ENCODE results near the gene TTLL3. TPM values are rescaled to one million over a fixed set of nuclear protein-coding genes. Genes with fewer than 3 reads are reported as not detected.

TTLL3 gene
- total and polyA plus RNA-seq, 2 of the 4 experiments (the other 2 are of a cell fraction): 6.8 to 43.4 TPM

GRCh38 chr3:9833078-9833477 lies 23.0 kb downstream of the TTLL3 start:
- H2BK15ac ChIP-seq (ENCODE audit: low read depth, low read length): no peak overlapping the region
- H2BK120ac ChIP-seq (ENCODE audit: low read depth, low read length): no peak overlapping the region
- peaks cover 51% of the 10 kb centered on the region for H3K36me3 ChIP-seq (ENCODE audit: control insufficient read depth, insufficient read depth, low read length)
- H3K27me3 ChIP-seq (ENCODE audit: control insufficient read depth, insufficient read depth, low read length): no peaks in the 10 kb centered on the region
- H3K23ac ChIP-seq (ENCODE audit: low read depth, low read length): no peak overlapping the region
- no peak overlapping the region for H3K14ac ChIP-seq (replicated peaks; ENCODE audit: low read depth, low read length)
- no peak overlapping the region for H3K9ac ChIP-seq (ENCODE audit: low read depth, low read length)
- H3K27ac ChIP-seq (ENCODE audit: insufficient read depth, low read length): no peak overlapping the region
- H3K9me1 ChIP-seq (ENCODE audit: insufficient read depth, low read length): no peaks in the 10 kb centered on the region
- dilution Hi-C loops (cut with HindIII; ENCODE audit: low sequenced_read_pairs, unreplicated experiment) (no loop called here), intact Hi-C loops (cut with micrococcal nuclease) (no loop called here), in situ Hi-C loops (cut with MboI; ENCODE audit: low sequenced_read_pairs) (no loop called here)
- no peak overlapping the region for H2AK9ac ChIP-seq (replicated peaks; ENCODE audit: low read depth, low read length, poor library complexity)
- H3K4ac ChIP-seq (ENCODE audit: low read depth, low read length): no peak overlapping the region
- no peak overlapping the region for H4K5ac ChIP-seq (ENCODE audit: low read depth, low read length)
- TF ChIP-seq CEBPB (IDR thresholded peaks at IDR 0.05; ENCODE audit: low read depth, low read length) (no peak), NFE2L2 (IDR thresholded peaks at IDR 0.05; ENCODE audit: low read depth, low read length) (no peak), SMC3 (IDR thresholded peaks at IDR 0.05; ENCODE audit: low read depth, low read length) (no peak), MAFK (IDR thresholded peaks at IDR 0.05; ENCODE audit: low read depth, low read length) (no peak), RCOR1 (IDR thresholded peaks at IDR 0.05; ENCODE audit: insufficient replicate concordance, low read length) (no peak), USF2 (IDR thresholded peaks at IDR 0.05; ENCODE audit: low read depth, low read length) (no peak), ELK1 (IDR thresholded peaks at IDR 0.05; ENCODE audit: borderline replicate concordance, low read depth, low read length) (no peak), CHD1 (IDR thresholded peaks at IDR 0.05; ENCODE audit: low read depth, low read length) (no peak), RFX5 (IDR thresholded peaks at IDR 0.05; ENCODE audit: low read depth, low read length) (no peak), BHLHE40 (IDR thresholded peaks at IDR 0.05; ENCODE audit: low read depth, low read length) (no peak)
- TF ChIP-seq, protein P1, sequence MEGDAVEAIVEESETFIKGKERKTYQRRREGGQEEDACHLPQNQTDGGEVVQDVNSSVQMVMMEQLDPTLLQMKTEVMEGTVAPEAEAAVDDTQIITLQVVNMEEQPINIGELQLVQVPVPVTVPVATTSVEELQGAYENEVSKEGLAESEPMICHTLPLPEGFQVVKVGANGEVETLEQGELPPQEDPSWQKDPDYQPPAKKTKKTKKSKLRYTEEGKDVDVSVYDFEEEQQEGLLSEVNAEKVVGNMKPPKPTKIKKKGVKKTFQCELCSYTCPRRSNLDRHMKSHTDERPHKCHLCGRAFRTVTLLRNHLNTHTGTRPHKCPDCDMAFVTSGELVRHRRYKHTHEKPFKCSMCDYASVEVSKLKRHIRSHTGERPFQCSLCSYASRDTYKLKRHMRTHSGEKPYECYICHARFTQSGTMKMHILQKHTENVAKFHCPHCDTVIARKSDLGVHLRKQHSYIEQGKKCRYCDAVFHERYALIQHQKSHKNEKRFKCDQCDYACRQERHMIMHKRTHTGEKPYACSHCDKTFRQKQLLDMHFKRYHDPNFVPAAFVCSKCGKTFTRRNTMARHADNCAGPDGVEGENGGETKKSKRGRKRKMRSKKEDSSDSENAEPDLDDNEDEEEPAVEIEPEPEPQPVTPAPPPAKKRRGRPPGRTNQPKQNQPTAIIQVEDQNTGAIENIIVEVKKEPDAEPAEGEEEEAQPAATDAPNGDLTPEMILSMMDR (conservative IDR thresholded peaks at IDR 0.05; ENCODE audit: low read depth, low read length): no peak
- H2AFZ ChIP-seq (replicated peaks; ENCODE audit: low read length, poor library complexity): no peak overlapping the region
- H3K4me3 ChIP-seq (ENCODE audit: insufficient read depth, low read depth, low read length): no peak overlapping the region
- no peaks in the 10 kb centered on the region for H4K20me1 ChIP-seq (ENCODE audit: insufficient read depth, low read length)
- no peak overlapping the region for H4K91ac ChIP-seq (ENCODE audit: insufficient read depth, low read depth, low read length)
- no peak overlapping the region for H2BK5ac ChIP-seq (ENCODE audit: low read depth, low read length, poor library complexity, severe bottlenecking)
- ATAC-seq (ENCODE audit: low read depth) (no peak), DNase-seq (no peak)
- H3K9me3 ChIP-seq (ENCODE audit: control insufficient read depth, insufficient read depth, low read length): no peaks in the 10 kb centered on the region
- WGBS, 2 experiments (ENCODE audit: extremely low coverage in 2 of 2, insufficient read length in 1 of 2): 96% methylated on average over 7 of the region's 9 CpGs; no CpG with 5 or more reads in 1 of the 2 experiments
- H2BK20ac ChIP-seq (ENCODE audit: low read depth, low read length): no peak overlapping the region
- no peak overlapping the region for H3K56ac ChIP-seq (ENCODE audit: extremely low read depth, insufficient read depth, low read length)
- no peak overlapping the region for H2AK5ac ChIP-seq (ENCODE audit: low read depth, low read length)
- H4K8ac ChIP-seq (ENCODE audit: low read depth in 2 of 2, low read length in 2 of 2): no peak overlapping the region
- no TSS peak for BruUV-seq (replicated peaks)
- no peak overlapping the region for H3K4me2 ChIP-seq (ENCODE audit: low read depth, low read length)
- H3K4me1 ChIP-seq (ENCODE audit: control insufficient read depth, insufficient read depth, low read length): no peaks in the 10 kb centered on the region
- CTCF ChIA-PET: no interaction called here
- no peak overlapping the region for H3K18ac ChIP-seq (ENCODE audit: low read depth, low read length)
- H3K79me1 ChIP-seq (ENCODE audit: low read depth in 1 of 2, low read length in 2 of 2): no peaks in the 10 kb centered on the region; a peak in 1 of 4 replicates
- POLR2A ChIA-PET (ENCODE audit: unreplicated experiment): no interaction called here
